Osteocyte (in vitro differentiated cells): ENCODE data around the gene CIART. TPM values are rescaled to one million over a fixed set of nuclear protein-coding genes. Genes with fewer than 3 reads are reported as not detected.
A peak's percentile ranks its signal among the peaks of the same experiment; 100 is the strongest.
"Not testable (repeated sequence)": the region's sequence is repeated elsewhere in the genome, so short reads cannot be mapped to it uniquely, and the experiment has no call there.

Experiments used
- DNase-seq: peaks from one replicate; pipeline ENCODE4 v3.0.0; 2021; ENCODE audit warnings: mixed read lengths; ENCODE audit not compliant: unreplicated experiment; ENCODE audit errors: extremely low spot score
- H3K27ac Mint-ChIP-seq: one replicate; pipeline ENCODE4 v1.8.0; 2021; ENCODE audit warnings: mild to moderate bottlenecking, mixed read lengths; ENCODE audit not compliant: unreplicated experiment
- H3K27me3 Mint-ChIP-seq: one replicate; pipeline ENCODE4 v1.8.0; 2021; ENCODE audit warnings: mixed read lengths; ENCODE audit not compliant: unreplicated experiment
- H3K36me3 Mint-ChIP-seq: one replicate; pipeline ENCODE4 v1.8.0; 2021; ENCODE audit warnings: mixed read lengths; ENCODE audit not compliant: unreplicated experiment
- H3K4me1 Mint-ChIP-seq: one replicate; pipeline ENCODE4 v1.8.0; 2021; ENCODE audit warnings: mixed read lengths; ENCODE audit not compliant: unreplicated experiment
- H3K4me3 Mint-ChIP-seq: one replicate; pipeline ENCODE4 v1.8.0; 2021; ENCODE audit warnings: mild to moderate bottlenecking, moderate library complexity, mixed read lengths; ENCODE audit not compliant: unreplicated experiment
- H3K9me3 Mint-ChIP-seq: one replicate; pipeline ENCODE4 v1.8.0; 2021; ENCODE audit warnings: mixed read lengths; ENCODE audit not compliant: unreplicated experiment
- total RNA-seq: library from RNA; stranded (reverse); gene quantifications from 2 replicates; pipeline ENCODE4 v1.2.1, GENCODE V29; 2021
- TF ChIP-seq, protein P1 (sequence below): fragments of 200-600 bp; sonication (generic); IDR thresholded peaks from 2 replicates; pipeline ENCODE4 v1.5.0; 2021; ENCODE audit warnings: antibody characterized with exemption, mild to moderate bottlenecking, moderate library complexity

The CIART gene
- total RNA-seq, 1 donor from 2014 or later = 5.3 TPM

- H3K36me3 Mint-ChIP-seq = peaks cover 22% of the 10 kb centered on the region
- no peaks in the 10 kb centered on the region for H3K9me3 Mint-ChIP-seq
- H3K4me3 Mint-ChIP-seq = peak overlapping the region; percentile 4
- TF ChIP-seq, protein P1, sequence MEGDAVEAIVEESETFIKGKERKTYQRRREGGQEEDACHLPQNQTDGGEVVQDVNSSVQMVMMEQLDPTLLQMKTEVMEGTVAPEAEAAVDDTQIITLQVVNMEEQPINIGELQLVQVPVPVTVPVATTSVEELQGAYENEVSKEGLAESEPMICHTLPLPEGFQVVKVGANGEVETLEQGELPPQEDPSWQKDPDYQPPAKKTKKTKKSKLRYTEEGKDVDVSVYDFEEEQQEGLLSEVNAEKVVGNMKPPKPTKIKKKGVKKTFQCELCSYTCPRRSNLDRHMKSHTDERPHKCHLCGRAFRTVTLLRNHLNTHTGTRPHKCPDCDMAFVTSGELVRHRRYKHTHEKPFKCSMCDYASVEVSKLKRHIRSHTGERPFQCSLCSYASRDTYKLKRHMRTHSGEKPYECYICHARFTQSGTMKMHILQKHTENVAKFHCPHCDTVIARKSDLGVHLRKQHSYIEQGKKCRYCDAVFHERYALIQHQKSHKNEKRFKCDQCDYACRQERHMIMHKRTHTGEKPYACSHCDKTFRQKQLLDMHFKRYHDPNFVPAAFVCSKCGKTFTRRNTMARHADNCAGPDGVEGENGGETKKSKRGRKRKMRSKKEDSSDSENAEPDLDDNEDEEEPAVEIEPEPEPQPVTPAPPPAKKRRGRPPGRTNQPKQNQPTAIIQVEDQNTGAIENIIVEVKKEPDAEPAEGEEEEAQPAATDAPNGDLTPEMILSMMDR = no peak
- no peak for DNase-seq
- peaks cover 26% of the 10 kb centered on the region for H3K4me1 Mint-ChIP-seq
- H3K27ac Mint-ChIP-seq = peak overlapping the region; percentile 25
- H3K27me3 Mint-ChIP-seq = no peaks in the 10 kb centered on the region
These were observed 13.1 kb downstream of the CIART start for GRCh38 chr1:150295476-150295875.

- no peak overlapping the region for H3K4me3 Mint-ChIP-seq
- H3K9me3 Mint-ChIP-seq = no peaks in the 10 kb centered on the region
- TF ChIP-seq, protein P1 = no peak
- H3K27me3 Mint-ChIP-seq = no peaks in the 10 kb centered on the region
- no peak for DNase-seq
- H3K27ac Mint-ChIP-seq = no peak overlapping the region
- peaks cover 14% of the 10 kb centered on the region for H3K4me1 Mint-ChIP-seq
- H3K36me3 Mint-ChIP-seq = peaks cover 39% of the 10 kb centered on the region
These were observed 17.4 kb downstream of the CIART start for GRCh38 chr1:150299716-150300115.

DNA sequence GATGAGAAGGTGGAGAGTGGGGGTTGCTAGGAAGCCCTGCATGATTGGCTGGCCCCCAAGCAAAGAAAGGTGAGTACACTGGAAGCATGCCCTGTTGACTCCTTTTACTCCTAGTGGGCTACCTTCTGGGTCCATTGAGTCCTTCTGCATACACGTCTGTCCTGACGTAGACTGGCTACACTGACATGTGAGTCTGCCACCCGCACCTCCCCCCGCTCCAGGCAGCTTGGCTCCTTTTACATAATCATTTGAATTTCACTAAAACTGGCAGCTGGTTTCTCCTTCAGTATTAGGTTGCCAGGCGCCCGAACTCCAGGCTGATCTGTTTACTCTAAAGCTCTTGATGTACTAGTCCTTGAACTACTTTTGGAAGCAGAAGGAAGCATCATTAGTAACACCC, 20.0 kb downstream of the CIART start:
- H3K9me3 Mint-ChIP-seq = no peaks in the 10 kb centered on the region
- no peaks in the 10 kb centered on the region for H3K27me3 Mint-ChIP-seq
- no peak for DNase-seq
- H3K27ac Mint-ChIP-seq = no peak overlapping the region
- peaks cover 27% of the 10 kb centered on the region for H3K36me3 Mint-ChIP-seq
- no peak overlapping the region for H3K4me3 Mint-ChIP-seq
- peaks cover 2% of the 10 kb centered on the region for H3K4me1 Mint-ChIP-seq
- TF ChIP-seq, protein P1 = no peak

- Mint-ChIP-seq H3K4me1 (peaks cover 2% of the 10 kb centered on the region), H3K27ac (no peak overlapping the region)
These were observed 20.5 kb downstream of the CIART start for GRCh38 chr1:150302902-150303301.

DNA sequence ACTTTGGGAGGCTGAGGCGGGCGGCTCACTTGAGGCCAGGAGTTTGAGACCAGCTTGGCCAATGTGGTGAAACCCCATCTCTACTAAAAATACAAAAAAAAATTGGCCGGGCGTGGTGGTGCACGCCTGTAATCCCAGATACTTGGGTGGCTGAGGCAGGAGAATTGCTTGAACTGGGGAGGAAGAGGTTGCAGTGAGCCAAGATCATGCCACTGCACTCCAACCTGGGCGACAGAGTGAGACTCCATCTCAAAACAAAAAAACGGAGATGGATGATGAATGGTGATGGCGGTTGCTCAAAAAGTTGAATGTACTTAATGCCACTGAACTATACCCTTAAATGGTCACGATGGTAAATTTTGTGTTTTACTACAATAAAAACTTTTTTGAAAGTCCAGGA, 26.2 kb downstream of the CIART start:
- not testable (repeated sequence) for DNase-seq, H3K27me3 Mint-ChIP-seq, H3K9me3 Mint-ChIP-seq, H3K4me3 Mint-ChIP-seq, H3K4me1 Mint-ChIP-seq, H3K27ac Mint-ChIP-seq
- peaks cover 16% of the 10 kb centered on the region for H3K36me3 Mint-ChIP-seq

More at GRCh38 chr1:150302902-150303301, 20.5 kb downstream of the CIART start:
- Mint-ChIP-seq H3K9me3 (no peaks in the 10 kb centered on the region), H3K27me3 (no peaks in the 10 kb centered on the region), H3K36me3 (peaks cover 30% of the 10 kb centered on the region), H3K4me3 (no peak overlapping the region)
- no peak for DNase-seq
- TF ChIP-seq, protein P1 = no peak
